K562 (cell line): ENCODE data around the gene AP1M2. TPM values are rescaled to one million over a fixed set of nuclear protein-coding genes. Genes with fewer than 3 reads are reported as not detected.

ENCODE experiments used
- ATAC-seq: fragments of 200-7000 bp; cut with Tn5 transposase; 3 replicates; pipeline ENCODE4 v1.9.1; 2020; ENCODE audit warnings: moderate library complexity
- BruUV-seq: library from RNA; stranded (reverse); fragments of 400-500 nt; replicated peaks from 2 replicates; lab custom pipeline; 2021; lab: Mats Ljungman, UMichigan
- CTCF ChIA-PET: fragments of 300-600 bp; formaldehyde crosslinking; extraction: SDS; loops from one replicate; lab custom pipeline; 2021; ENCODE audit warnings: low intra/inter-chr PET ratio; lab: Yijun Ruan, JAX
- POLR2A ChIA-PET: fragments of 300-600, 350-650 bp; sonication (Branson Sonifier 250); formaldehyde crosslinking; extraction: SDS; loops from one replicate; lab custom pipeline; 2021; ENCODE audit warnings: antibody characterized with exemption, inconsistent platforms; lab: Yijun Ruan, JAX
- DNase-seq, 4 experiments: peaks; one replicate each; pipeline versions ENCODE4 v3.0.0 to v3.0.0-alpha.2; 2011 to 2018; ENCODE audit warnings: low spot score in 3 of 4, mixed read lengths in 3 of 4; ENCODE audit errors: extremely low read depth in 1 of 4
- FAIRE-seq: peaks from 2 replicates; lab custom pipeline; 2011; peaks lifted over from hg19 to GRCh38; lab: Jason Lieb, UNC
- H2AFZ ChIP-seq: 2 replicates; pipeline ENCODE4 v1.6.0; 2011; ENCODE audit warnings: low read depth, low read length, control low read depth, inconsistent platforms
- H3K27ac ChIP-seq: fragments of 200-600 bp; 3 replicates; pipeline ENCODE4 v1.8.0; 2011; ENCODE audit warnings: low read depth, mild to moderate bottlenecking, control low read depth, inconsistent platforms, low read length, moderate library complexity, mixed read lengths; ENCODE audit errors: extremely low read depth
- H3K27me3 ChIP-seq, 2 experiments: fragments of 300-600 bp in 1 of 2; 2 replicates in 1 of 2; 3 replicates in 1 of 2; pipeline versions ENCODE4 v1.6.0 to v1.8.0; 2011; ENCODE audit warnings: inconsistent platforms in 2 of 2, low read length in 2 of 2, mild to moderate bottlenecking in 1 of 2, mixed read lengths in 1 of 2, moderate library complexity in 1 of 2; ENCODE audit not compliant: control insufficient read depth in 2 of 2, insufficient read depth in 2 of 2
- H3K36me3 ChIP-seq: fragments of 300-600 bp; 3 replicates; pipeline ENCODE4 v1.8.0; 2011; ENCODE audit warnings: mild to moderate bottlenecking, low read length, inconsistent platforms; ENCODE audit not compliant: control insufficient read depth, insufficient read depth
- H3K4me1 ChIP-seq, 2 experiments: fragments of 200-600 bp in 1 of 2; replicated peaks in 1 of 2; 2 replicates in 1 of 2; 3 replicates in 1 of 2; pipeline versions ENCODE4 v1.5.1 to v1.8.0; 2011; ENCODE audit warnings: inconsistent platforms in 2 of 2, low read length in 2 of 2, mild to moderate bottlenecking in 1 of 2, mixed read lengths in 1 of 2, moderate library complexity in 1 of 2; ENCODE audit not compliant: control insufficient read depth in 2 of 2, insufficient read depth in 2 of 2
- H3K4me2 ChIP-seq: 2 replicates; pipeline ENCODE4 v1.6.1; 2011; ENCODE audit warnings: low read length, control low read depth, inconsistent platforms, mixed read lengths; ENCODE audit not compliant: insufficient read depth
- H3K4me3 ChIP-seq: fragments of 200-600 bp; sonication (generic), shearing (Covaris generic); 2 replicates; pipeline ENCODE4 v1.5.1; 2016; ENCODE audit warnings: control low read depth, inconsistent platforms
- H3K79me2 ChIP-seq: fragments of 200-600 bp; 3 replicates; pipeline ENCODE4 v1.8.0; 2011; ENCODE audit warnings: low read length, inconsistent platforms; ENCODE audit not compliant: control insufficient read depth, insufficient read depth
- H3K9ac ChIP-seq, 2 experiments: 2 replicates each; pipeline versions ENCODE4 v1.6.0 to v1.6.1; 2011; ENCODE audit warnings: low read depth in 2 of 2, low read length in 2 of 2, control low read depth in 1 of 2, inconsistent platforms in 1 of 2, mild to moderate bottlenecking in 1 of 2, mixed read lengths in 1 of 2; ENCODE audit not compliant: insufficient read depth in 1 of 2
- H3K9me1 ChIP-seq: one replicate; pipeline ENCODE4 v1.6.0; 2011; ENCODE audit warnings: inconsistent platforms, mild to moderate bottlenecking, low read length, moderate library complexity; ENCODE audit not compliant: control insufficient read depth, insufficient read depth
- H3K9me3 ChIP-seq: replicated peaks from 2 replicates; pipeline ENCODE4 v1.5.1; 2011; ENCODE audit warnings: low read depth, low read length, inconsistent platforms; ENCODE audit not compliant: control insufficient read depth, insufficient read depth
- H4K20me1 ChIP-seq: replicated peaks from 2 replicates; pipeline ENCODE4 v1.6.1; 2011; ENCODE audit warnings: low read length, inconsistent platforms, mixed read lengths; ENCODE audit not compliant: control insufficient read depth, insufficient read depth
- LCOR ChIP-seq: sonication (generic); formaldehyde crosslinking; IDR thresholded peaks from 2 replicates; pipeline ENCODE4 v1.8.0; 2022; ENCODE audit warnings: mild to moderate bottlenecking, missing genetic modification reagents
- NFIC ChIP-seq: fragments of 450-650 bp; IDR thresholded peaks from 2 replicates; pipeline ENCODE4 v1.6.1; 2017; ENCODE audit warnings: mild to moderate bottlenecking, inconsistent platforms
- NR1H2 ChIP-seq: sonication (generic); formaldehyde crosslinking; IDR thresholded peaks from 2 replicates; pipeline ENCODE4 v1.4.0; 2020; ENCODE audit warnings: mild to moderate bottlenecking, missing genetic modification reagents
- POLR2G ChIP-seq: fragments of 200-400 bp; formaldehyde crosslinking; IDR thresholded peaks from 2 replicates; pipeline ENCODE4 v1.6.1; 2017; ENCODE audit warnings: low read depth, mild to moderate bottlenecking, antibody characterized with exemption, low read length, moderate library complexity
- RUNX1 ChIP-seq: sonication (generic); IDR thresholded peaks from 2 replicates; pipeline ENCODE4 v1.6.1; 2016; ENCODE audit warnings: antibody characterized with exemption, low read depth
- SMARCB1 ChIP-seq: IDR thresholded peaks from 2 replicates; pipeline ENCODE4 v1.6.1; 2011; ENCODE audit warnings: improper control_type of control experiment, low read depth; ENCODE audit not compliant: insufficient read length
- ZNF589 ChIP-seq: fragments of 200-800 bp; sonication (Bioruptor generic); IDR thresholded peaks from 2 replicates; pipeline ENCODE4 v1.6.1; 2016; ENCODE audit warnings: low read depth, missing genetic modification characterization, missing compliant biosample characterization
- ZNF740 ChIP-seq, 3 experiments: fragments of 200-800 bp in 1 of 3; sonication (Bioruptor generic) in 1 of 3; sonication (generic) in 1 of 3; formaldehyde crosslinking in 1 of 3; IDR thresholded peaks; 2 replicates each; pipeline versions ENCODE4 v1.6.1 to v1.8.0; 2016 to 2022; ENCODE audit warnings: mild to moderate bottlenecking in 2 of 3, missing compliant biosample characterization in 2 of 3, missing genetic modification characterization in 2 of 3, missing genetic modification reagents in 1 of 3
- WGBS: fragments of 100-300 bp; shearing (Covaris generic); methylation state at CpG from one replicate; pipeline ENCODE4 v1.1.6; 2016; ENCODE audit warnings: low coverage, mixed read lengths; ENCODE audit not compliant: insufficient coverage; ENCODE audit errors: missing lambda C conversion rate; 5-methylcytosine and 5-hydroxymethylcytosine counted together
- in situ Hi-C: fragments of 300-500 bp; cut with MboI; formaldehyde crosslinking; loops from 4 replicates; pipeline ENCODE4 v1.15.0; 2018; ENCODE audit warnings: inconsistent platforms, mixed read lengths
- intact Hi-C: fragments of 100-400 bp; cut with micrococcal nuclease; formaldehyde crosslinking; loops from 2 replicates; pipeline ENCODE4 v1.14.2; 2022
- polyA plus RNA-seq, 8 experiments: library from polyadenylated mRNA; depleted of rRNA in 4 of 8; stranded (reverse) in 5 of 8; unstranded in 3 of 8; fragments of >200 nt; fragmentation: Nextera tagmentation in 2 of 8; fragmentation: Illumina TruSeq in 1 of 8; extraction: Ambion mirVana in 2 of 8; extraction: Trizol in 1 of 8; gene quantifications; 2 replicates each; pipeline versions ENCODE4 v1.2.1 to v1.2.3, GENCODE V29; 2011 to 2014; ENCODE audit warnings: inconsistent platforms in 1 of 8, missing spikeins in 1 of 8
- total RNA-seq, 7 experiments: library from RNA; depleted of rRNA in 6 of 7; stranded (reverse); fragments of >200 nt in 6 of 7; fragmentation: Illumina TruSeq in 2 of 7; extraction: Trizol in 2 of 7; gene quantifications; 2 replicates each; pipeline versions ENCODE4 v1.2.1 to v1.2.3, GENCODE V29; 2011 to 2021; ENCODE audit warnings: low replicate concordance in 1 of 7
- TF ChIP-seq, protein P1 (sequence below): fragments of 250-450 bp; sonication (Bioruptor Pico); IDR thresholded peaks from 2 replicates; pipeline ENCODE4 v1.8.0; 2022; ENCODE audit warnings: moderate library complexity, mild to moderate bottlenecking, inconsistent platforms

Gene AP1M2
- total and polyA plus RNA-seq, 9 of the 15 experiments (the other 6 are each of a cell fraction or from before 2014, with no cell fraction given): 0.33 to 1.4 (median 0.89) TPM; not detected in 1

DNA sequence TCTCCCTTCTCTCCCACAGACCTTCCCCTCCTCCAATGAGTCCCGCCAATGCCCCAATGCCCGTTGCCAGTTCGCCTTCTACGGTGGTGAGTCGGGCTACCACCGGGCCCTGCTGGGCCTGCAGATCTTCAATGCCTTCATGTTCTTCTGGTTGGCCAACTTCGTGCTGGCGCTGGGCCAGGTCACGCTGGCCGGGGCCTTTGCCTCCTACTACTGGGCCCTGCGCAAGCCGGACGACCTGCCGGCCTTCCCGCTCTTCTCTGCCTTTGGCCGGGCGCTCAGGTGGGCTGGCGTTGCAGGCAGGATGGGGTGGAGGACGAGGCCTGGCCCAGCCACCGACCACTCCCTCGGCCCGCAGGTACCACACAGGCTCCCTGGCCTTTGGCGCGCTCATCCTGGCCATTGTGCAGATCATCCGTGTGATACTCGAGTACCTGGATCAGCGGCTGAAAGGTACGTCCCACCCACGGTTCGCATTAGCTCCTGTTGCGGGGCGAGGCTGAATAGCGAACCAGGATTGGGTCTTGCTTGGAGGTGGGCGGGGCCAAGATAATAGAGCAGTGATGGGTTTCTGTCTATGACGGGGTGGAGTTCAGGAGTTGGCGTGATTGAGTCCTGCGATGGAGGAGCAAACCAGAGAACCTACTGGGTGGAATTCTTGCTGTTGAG is 49.3 kb upstream of the AP1M2 start:
- H3K27me3 ChIP-seq: no peaks in the 10 kb centered on the region
- peaks cover 34% of the 10 kb centered on the region; the same call in 2 of the 3 replicates for H3K36me3 ChIP-seq
- in situ Hi-C loops (no loop called here), intact Hi-C loops (no loop called here)
- H3K9me1 ChIP-seq: peaks cover 4% of the 10 kb centered on the region
- H3K4me3 ChIP-seq: no peak overlapping the region
- DNase-seq (no peak), ATAC-seq (no peak), FAIRE-seq (no peak)
- H3K4me2 ChIP-seq: no peak overlapping the region
- no peaks in the 10 kb centered on the region for H3K79me2 ChIP-seq
- H3K9ac ChIP-seq: peak overlapping the region in 1 of 2 experiments; percentile 58; a peak in 2 of 4 replicates
- H3K27ac ChIP-seq: no peak overlapping the region
- TF ChIP-seq NR1H2 (CRISPR knock-in tag): no peak
- TF ChIP-seq SMARCB1: no peak
- TF ChIP-seq ZNF589 (CRISPR knock-in tag): no peak
- TF ChIP-seq LCOR (CRISPR knock-in tag): no peak
- peak; percentile 87 for TF ChIP-seq NFIC
- no peak for TF ChIP-seq RUNX1
- peak; percentile 35 for TF ChIP-seq POLR2G
- TF ChIP-seq ZNF740 (CRISPR knock-in tag; IDR thresholded peaks at IDR 0.05): no peak
- no peak for TF ChIP-seq ZNF740 (tag; IDR thresholded peaks at IDR 0.05)
- TF ChIP-seq, protein P1, sequence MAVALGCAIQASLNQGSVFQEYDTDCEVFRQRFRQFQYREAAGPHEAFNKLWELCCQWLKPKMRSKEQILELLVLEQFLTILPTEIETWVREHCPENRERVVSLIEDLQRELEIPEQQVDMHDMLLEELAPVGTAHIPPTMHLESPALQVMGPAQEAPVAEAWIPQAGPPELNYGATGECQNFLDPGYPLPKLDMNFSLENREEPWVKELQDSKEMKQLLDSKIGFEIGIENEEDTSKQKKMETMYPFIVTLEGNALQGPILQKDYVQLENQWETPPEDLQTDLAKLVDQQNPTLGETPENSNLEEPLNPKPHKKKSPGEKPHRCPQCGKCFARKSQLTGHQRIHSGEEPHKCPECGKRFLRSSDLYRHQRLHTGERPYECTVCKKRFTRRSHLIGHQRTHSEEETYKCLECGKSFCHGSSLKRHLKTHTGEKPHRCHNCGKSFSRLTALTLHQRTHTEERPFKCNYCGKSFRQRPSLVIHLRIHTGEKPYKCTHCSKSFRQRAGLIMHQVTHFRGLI: no peak
- H3K4me1 ChIP-seq: peaks cover 0 to 6% of the 10 kb centered on the region in 2 experiments; a peak in 2 of 5 replicates
- no peaks in the 10 kb centered on the region for H4K20me1 ChIP-seq
- BruUV-seq: no TSS peak
- POLR2A ChIA-PET: interaction anchor here (0.7 kb wide), 1 partner anchor 100 kb away, joined by 3 read pairs; no protein-coding TSS in a partner anchor
- CTCF ChIA-PET: interaction anchor here (0.6 kb wide), 1 partner anchor 381 kb away, joined by 3 read pairs; no protein-coding TSS in a partner anchor
- no peaks in the 10 kb centered on the region for H3K9me3 ChIP-seq
- 90% methylated on average over 26 of the region's 37 CpGs for WGBS
- H2AFZ ChIP-seq: no peak overlapping the region
